ENCODE results near the gene EFEMP2. TPM values are rescaled to one million over a fixed set of nuclear protein-coding genes. Genes with fewer than 3 reads are reported as not detected.

Gene EFEMP2
- total and polyA plus RNA-seq, 10 of the 15 experiments (the other 5 are each of a cell fraction or from before 2014, with no cell fraction given) = 0.24 to 13.2 (median 1.3) TPM; not detected in 1

- TF ChIP-seq, protein P1, sequence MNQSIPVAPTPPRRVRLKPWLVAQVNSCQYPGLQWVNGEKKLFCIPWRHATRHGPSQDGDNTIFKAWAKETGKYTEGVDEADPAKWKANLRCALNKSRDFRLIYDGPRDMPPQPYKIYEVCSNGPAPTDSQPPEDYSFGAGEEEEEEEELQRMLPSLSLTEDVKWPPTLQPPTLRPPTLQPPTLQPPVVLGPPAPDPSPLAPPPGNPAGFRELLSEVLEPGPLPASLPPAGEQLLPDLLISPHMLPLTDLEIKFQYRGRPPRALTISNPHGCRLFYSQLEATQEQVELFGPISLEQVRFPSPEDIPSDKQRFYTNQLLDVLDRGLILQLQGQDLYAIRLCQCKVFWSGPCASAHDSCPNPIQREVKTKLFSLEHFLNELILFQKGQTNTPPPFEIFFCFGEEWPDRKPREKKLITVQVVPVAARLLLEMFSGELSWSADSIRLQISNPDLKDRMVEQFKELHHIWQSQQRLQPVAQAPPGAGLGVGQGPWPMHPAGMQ (IDR thresholded peaks at IDR 0.05; ENCODE audit: borderline replicate concordance) = no peak
- TF ChIP-seq SPI1 (IDR thresholded peaks at IDR 0.05; ENCODE audit: borderline replicate concordance, insufficient read depth, low read depth, low read length) (no peak), ZNF592 (IDR thresholded peaks at IDR 0.05) (no peak), ZNF217 (IDR thresholded peaks at IDR 0.05) (no peak)
Measured at GRCh38 chr11:65885808-65886536, 13.4 kb upstream of the EFEMP2 start (continued).

GRCh38 chr11:65885231-65885630 lies 12.6 kb upstream of the EFEMP2 start:
- FAIRE-seq (no peak), DNase-seq (ENCODE audit: low read depth, low spot score) (no peak), ATAC-seq (no peak)
- ChIA-PET RAD21 (ENCODE audit: unreplicated experiment) (interaction anchor here (0.9 to 4.1 kb wide), 22 partner anchors 9 to 315 kb away, joined by 3 to 40 read pairs (median 6); partner anchors contain the start of genes KAT5 and MUS81), SMC1A (ENCODE audit: uncharacterized antibody, unreplicated experiment) (interaction anchor here (0.9 to 2.7 kb wide), 18 partner anchors 8 to 250 kb away, joined by 3 to 28 read pairs (median 6); partner anchors contain the start of genes KAT5 and MUS81), POLR2A (interaction anchor here (0.7 to 4.0 kb wide), 5 partner anchors 11 to 77 kb away, joined by 3 to 33 read pairs (median 5); partner anchors contain the start of genes CFL1 and MUS81), CTCF (interaction anchor here (0.6 to 11.0 kb wide), 55 partner anchors 8 to 373 kb away, joined by 3 to 167 read pairs (median 5); partner anchors contain the start of genes AP5B1, CFL1, EFEMP2 and FOSL1)
- H2AFZ ChIP-seq (ENCODE audit: control insufficient read depth, low read depth, low read length) = no peak overlapping the region
- H3K27ac ChIP-seq (ENCODE audit: control insufficient read depth, insufficient read depth) = no peak overlapping the region
- no peaks in the 10 kb centered on the region for H4K20me1 ChIP-seq (ENCODE audit: control insufficient read depth, insufficient read depth)
- H3K36me3 ChIP-seq (ENCODE audit: control insufficient read depth in 2 of 2, insufficient read depth in 2 of 2, low read length in 1 of 2) = peaks cover 12 to 25% of the 10 kb centered on the region in 2 experiments
- H3K9me3 ChIP-seq (replicated peaks; ENCODE audit: control insufficient read depth, insufficient read depth, low read length) = no peaks in the 10 kb centered on the region
- peaks cover 20% of the 10 kb centered on the region for H3K79me2 ChIP-seq (ENCODE audit: control insufficient read depth, insufficient read depth, low read length)
- BruUV-seq (replicated peaks) = no TSS peak
- H3K9ac ChIP-seq (ENCODE audit: control insufficient read depth, insufficient read depth, low read length) = no peak overlapping the region
- H3K4me3 ChIP-seq = no peak overlapping the region
- in situ Hi-C loops (cut with MboI) (no loop called here), intact Hi-C loops (cut with micrococcal nuclease; ENCODE audit: unreplicated experiment) (no loop called here)
- WGBS (ENCODE audit: insufficient coverage, insufficient replicate concordance, low lambda C conversion rate, missing lambda C conversion rate) = 85% methylated on average over 7 of the region's 7 CpGs
- H3K4me1 ChIP-seq (ENCODE audit: control insufficient read depth, insufficient read depth, low read length) = peaks cover 28% of the 10 kb centered on the region
- no peak overlapping the region for H3K4me2 ChIP-seq (ENCODE audit: control insufficient read depth, insufficient read depth)
- no peaks in the 10 kb centered on the region for H3K27me3 ChIP-seq (replicated peaks in 1 of 2; ENCODE audit: control insufficient read depth in 2 of 2, insufficient read depth in 2 of 2, low read length in 1 of 2)
- TF ChIP-seq SMARCA5 (IDR thresholded peaks at IDR 0.05) = no peak
- TF ChIP-seq STAT1 (conservative IDR thresholded peaks at IDR 0.05) = no peak
- no peak for TF ChIP-seq SIX5 (IDR thresholded peaks at IDR 0.05; ENCODE audit: low read depth, low read length, severe bottlenecking)
- TF ChIP-seq CEBPZ (IDR thresholded peaks at IDR 0.05; ENCODE audit: low read depth, low read length) = no peak
- no peak for TF ChIP-seq RB1 (IDR thresholded peaks at IDR 0.05; ENCODE audit: borderline replicate concordance)
- TF ChIP-seq BACH1 (IDR thresholded peaks at IDR 0.05; ENCODE audit: borderline replicate concordance) = no peak
- no peak for TF ChIP-seq HDAC6 (IDR thresholded peaks at IDR 0.05; ENCODE audit: unreplicated experiment)
- TF ChIP-seq ZBED1 (IDR thresholded peaks at IDR 0.05; ENCODE audit: borderline replicate concordance) = no peak
- TF ChIP-seq EED (IDR thresholded peaks at IDR 0.05; ENCODE audit: low read depth) = no peak

Measured in GM12878 (cell line).